ENCODE measurements around the gene FLOT2. TPM values are rescaled to one million over a fixed set of nuclear protein-coding genes. Genes with fewer than 3 reads are reported as not detected.

Gene FLOT2
- polyA plus RNA-seq, 1 of the 3 experiments (the other 2 are of a cell fraction): 105 TPM

GRCh38 chr17:28855336-28855679, 42.2 kb downstream of the FLOT2 start:
- ChIA-PET CTCF (interaction anchor here (0.9 to 2.0 kb wide), 2 partner anchors 47 to 92 kb away, joined by 3 to 4 read pairs; partner anchors contain the start of gene DHRS13), POLR2A (no interaction called here)
- no peaks in the 10 kb centered on the region for H3F3A ChIP-seq (replicated peaks; ENCODE audit: insufficient read depth)
- H3K27me3 ChIP-seq (ENCODE audit: insufficient read depth): no peaks in the 10 kb centered on the region
- H3K9ac ChIP-seq: peak overlapping the region; percentile 80
- peaks cover 14% of the 10 kb centered on the region for H3K79me2 ChIP-seq (ENCODE audit: insufficient read depth)
- H3K9me3 ChIP-seq: no peaks in the 10 kb centered on the region
- peak overlapping the region; percentile 76 to 83 for H3K4me3 ChIP-seq (ENCODE audit: low read depth in 2 of 2, low read length in 1 of 2)
- no peak for DNase-seq
- H3K4me1 ChIP-seq (ENCODE audit: control insufficient read depth in 1 of 2, insufficient read depth in 2 of 2, low read depth in 1 of 2, low read length in 1 of 2): peaks cover 0 to 5% of the 10 kb centered on the region in 2 experiments; a peak in 2 of 4 replicates
- H4K20me1 ChIP-seq (ENCODE audit: insufficient read depth): no peaks in the 10 kb centered on the region
- H3K36me3 ChIP-seq (replicated peaks in 1 of 2; ENCODE audit: control insufficient read depth in 1 of 2, insufficient read depth in 2 of 2, low read length in 1 of 2): peaks cover 4 to 22% of the 10 kb centered on the region in 2 experiments
- WGBS (ENCODE audit: low lambda C conversion rate): under 1% methylated on average over 5 of the region's 5 CpGs
- H3K4me2 ChIP-seq: peak overlapping the region; percentile 98
- H3K27ac ChIP-seq (ENCODE audit: low read depth in 2 of 2, low read length in 1 of 2): peak overlapping the region; percentile 31 to 84; a peak in 3 of 4 replicates
- TF ChIP-seq ZBTB33 (IDR thresholded peaks at IDR 0.05; ENCODE audit: borderline replicate concordance, low read depth) (no peak), TAF1 (IDR thresholded peaks at IDR 0.05; ENCODE audit: borderline replicate concordance, low read depth, low read length) (no peak), SMC3 (IDR thresholded peaks at IDR 0.05; ENCODE audit: low read depth, low read length) (no peak), YY1 (IDR thresholded peaks at IDR 0.05; ENCODE audit: low read depth) (no peak), RAD21 (IDR thresholded peaks at IDR 0.05; ENCODE audit: low read length) (no peak), EZH2phosphoT487 (IDR thresholded peaks at IDR 0.05; ENCODE audit: borderline replicate concordance, low read depth) (no peak), TCF12 (IDR thresholded peaks at IDR 0.05) (no peak), REST (IDR thresholded peaks at IDR 0.05; ENCODE audit: low read depth, low read length) (no peak), NRF1 (IDR thresholded peaks at IDR 0.05; ENCODE audit: low read depth, low read length) (no peak), TEAD4 (IDR thresholded peaks at IDR 0.05; ENCODE audit: borderline replicate concordance, insufficient read depth) (no peak), MXI1 (IDR thresholded peaks at IDR 0.05; ENCODE audit: low read depth, low read length) (no peak), USF2 (IDR thresholded peaks at IDR 0.05; ENCODE audit: borderline replicate concordance, low read depth, low read length) (no peak), POLR2AphosphoS5 (IDR thresholded peaks at IDR 0.05; ENCODE audit: low read depth, low read length) (no peak), GATA2 (CRISPR knock-in tag; IDR thresholded peaks at IDR 0.05) (no peak), EP300 (IDR thresholded peaks at IDR 0.05; ENCODE audit: borderline replicate concordance in 1 of 2, low read depth in 1 of 2, low read length in 1 of 2) (no peak), SIN3A (IDR thresholded peaks at IDR 0.05; ENCODE audit: borderline replicate concordance, low read depth, low read length) (no peak), RXRA (IDR thresholded peaks at IDR 0.05; ENCODE audit: borderline replicate concordance, low read depth) (no peak), GABPA (IDR thresholded peaks at IDR 0.05; ENCODE audit: low read depth) (no peak), MEF2A (IDR thresholded peaks at IDR 0.05; ENCODE audit: borderline replicate concordance, low read depth) (no peak), FOSL2 (IDR thresholded peaks at IDR 0.05; ENCODE audit: borderline replicate concordance, low read depth) (no peak)
- H3K9me2 ChIP-seq: no peaks in the 10 kb centered on the region
- H2AFZ ChIP-seq (ENCODE audit: low read depth): peak overlapping the region; percentile 91
